NCI-H2029 treated with DMSO at 0.1 percent for 48 hours (cell line): Measurements from ENCODE around the gene C16orf87.
A peak's percentile ranks its signal among the peaks of the same experiment; 100 is the strongest.
"Not testable (repeated sequence)": the region's sequence is repeated elsewhere in the genome, so short reads cannot be mapped to it uniquely, and the experiment has no call there.

Experiments
- DNase-seq: peaks from one replicate; lab custom pipeline; 2025; lab: John Stamatoyannopoulos, UW

Gene C16orf87

GRCh38 chr16:46830902-46831647, at the start of gene C16orf87:
TSS of gene C16orf87 (minus strand) at chr16:46831180. CDS start at chr16:46831149, 31 bp downstream.
- DNase-seq: peak; percentile 15

- no peak for DNase-seq
Measured at GRCh38 chr16:46875243-46875642, 44.3 kb upstream of the C16orf87 start.

- DNase-seq: no peak
Measured at GRCh38 chr16:46873201-46873600, 42.2 kb upstream of the C16orf87 start.

GRCh38 chr16:46871597-46871996, 40.6 kb upstream of the C16orf87 start:
- no peak for DNase-seq

- DNase-seq: not testable (repeated sequence)
Measured at GRCh38 chr16:46868891-46869290, 37.9 kb upstream of the C16orf87 start.

- not testable (repeated sequence) for DNase-seq
Measured at GRCh38 chr16:46867486-46867885, 36.5 kb upstream of the C16orf87 start.

- DNase-seq: no peak
Measured at GRCh38 chr16:46866286-46866685, 35.3 kb upstream of the C16orf87 start.

GRCh38 chr16:46862555-46863447, 31.8 kb upstream of the C16orf87 start:
- DNase-seq: no peak

- DNase-seq: no peak
Measured at GRCh38 chr16:46859719-46860152, 28.8 kb upstream of the C16orf87 start.

GRCh38 chr16:46858151-46858550, 27.2 kb upstream of the C16orf87 start:
- no peak for DNase-seq

- DNase-seq: no peak
Measured at GRCh38 chr16:46857368-46857945, 26.5 kb upstream of the C16orf87 start.

- DNase-seq: no peak
Measured at GRCh38 chr16:46855389-46855788, 24.4 kb upstream of the C16orf87 start.

GRCh38 chr16:46854846-46855245, 23.9 kb upstream of the C16orf87 start:
- DNase-seq: no peak

- DNase-seq: no peak
Measured at GRCh38 chr16:46853713-46854443, 22.9 kb upstream of the C16orf87 start.

- no peak for DNase-seq
Measured at GRCh38 chr16:46852130-46852529, 21.1 kb upstream of the C16orf87 start.

GRCh38 chr16:46850619-46851555, 19.9 kb upstream of the C16orf87 start:
- no peak for DNase-seq

GRCh38 chr16:46848768-46849764, 18.1 kb upstream of the C16orf87 start:
- no peak for DNase-seq

- no peak for DNase-seq
Measured at GRCh38 chr16:46845952-46846351, 15.0 kb upstream of the C16orf87 start.

- DNase-seq: no peak
Measured at GRCh38 chr16:46844771-46845170, 13.8 kb upstream of the C16orf87 start.
